Right atrium auricular region (tissue), 2 donors: ENCODE data around the gene STX18. TPM values are rescaled to one million over a fixed set of nuclear protein-coding genes. Genes with fewer than 3 reads are reported as not detected.

ENCODE experiments used
- DNase-seq: peaks from one replicate; pipeline ENCODE4 v3.0.0-alpha.2; 2019; ENCODE audit warnings: low spot score
- H3K27ac ChIP-seq, 2 donors: fragments of 200-600 bp; sonication (generic); 1 replicate in 1 of 2; 2 replicates in 1 of 2; pipeline ENCODE4 v1.5.1; 2016 to 2019
- H3K27me3 ChIP-seq, 2 donors: fragments of 200-600 bp; sonication (generic); one replicate each; pipeline versions ENCODE4 v1.5.1 to v1.6.0; 2017 to 2019
- H3K36me3 ChIP-seq: fragments of 200-600 bp; sonication (generic); one replicate; pipeline ENCODE4 v1.5.1; 2016
- H3K4me1 ChIP-seq, 2 donors: fragments of 200-600 bp; sonication (generic); one replicate each; pipeline versions ENCODE4 v1.5.1 to v1.6.0; 2017 to 2019
- H3K4me3 ChIP-seq, 2 donors: fragments of 200-600 bp; sonication (generic); 1 replicate in 1 of 2; 2 replicates in 1 of 2; pipeline ENCODE4 v1.5.1; 2017 to 2019; ENCODE audit warnings: mild to moderate bottlenecking in 1 of 2, moderate library complexity in 1 of 2
- H3K9me3 ChIP-seq, 2 donors: fragments of 200-600 bp; sonication (generic); one replicate each; pipeline ENCODE4 v1.5.1; 2019
- CTCF ChIP-seq, 2 donors: fragments of 200-600 bp; sonication (generic); IDR thresholded peaks; one replicate each; pipeline ENCODE4 v1.5.1; 2019; ENCODE audit warnings: antibody characterized with exemption in 2 of 2
- total RNA-seq, 2 donors: library from RNA; depleted of rRNA; stranded (reverse); fragments of >200 nt; gene quantifications; one replicate each; pipeline ENCODE4 v1.1.0, GENCODE V29; 2016

Gene STX18
- total RNA-seq, 2 donors from 2014 or later = 8.8 to 10.8 TPM

- H3K9me3 ChIP-seq = no peaks in the 10 kb centered on the region
- no peaks in the 10 kb centered on the region for H3K36me3 ChIP-seq
- H3K27ac ChIP-seq = no peak overlapping the region
- TF ChIP-seq CTCF (IDR thresholded peaks at IDR 0.05) = no peak
- H3K4me3 ChIP-seq = no peak overlapping the region
- no peak for DNase-seq
- no peaks in the 10 kb centered on the region for H3K27me3 ChIP-seq
- no peaks in the 10 kb centered on the region for H3K4me1 ChIP-seq
Observed at GRCh38 chr4:4398430-4398829, 143.4 kb downstream of the STX18 start.

GRCh38 chr4:4397441-4397819 is 144.4 kb downstream of the STX18 start:
- H3K27me3 ChIP-seq = no peaks in the 10 kb centered on the region

GRCh38 chr4:4396628-4397440 is 145.0 kb downstream of the STX18 start:
- no peak for TF ChIP-seq CTCF (IDR thresholded peaks at IDR 0.05)
- Histone ChIP-seq H3K4me3 (no peak overlapping the region), H3K27ac (no peak overlapping the region), H3K9me3 (no peaks in the 10 kb centered on the region), H3K4me1 (no peaks in the 10 kb centered on the region), H3K36me3 (no peaks in the 10 kb centered on the region), H3K27me3 (no peaks in the 10 kb centered on the region)
- DNase-seq = no peak

More at GRCh38 chr4:4397441-4397819, 144.4 kb downstream of the STX18 start:
- no peak for DNase-seq
- Histone ChIP-seq H3K36me3 (no peaks in the 10 kb centered on the region), H3K4me1 (no peaks in the 10 kb centered on the region), H3K27ac (no peak overlapping the region), H3K4me3 (no peak overlapping the region), H3K9me3 (no peaks in the 10 kb centered on the region)
- TF ChIP-seq CTCF (IDR thresholded peaks at IDR 0.05) = no peak

GRCh38 chr4:4395849-4396627 is 145.8 kb downstream of the STX18 start:
- DNase-seq = no peak
- Histone ChIP-seq H3K4me1 (no peaks in the 10 kb centered on the region), H3K27me3 (no peaks in the 10 kb centered on the region), H3K36me3 (no peaks in the 10 kb centered on the region), H3K4me3 (no peak overlapping the region), H3K27ac (no peak overlapping the region), H3K9me3 (no peaks in the 10 kb centered on the region)
- TF ChIP-seq CTCF (IDR thresholded peaks at IDR 0.05) = no peak

GRCh38 chr4:4395371-4395770 is 146.5 kb downstream of the STX18 start:
- no peak overlapping the region for H3K4me3 ChIP-seq
- TF ChIP-seq CTCF (IDR thresholded peaks at IDR 0.05) = no peak
- H3K27me3 ChIP-seq = no peaks in the 10 kb centered on the region
- H3K4me1 ChIP-seq = no peaks in the 10 kb centered on the region
- no peak for DNase-seq
- no peaks in the 10 kb centered on the region for H3K36me3 ChIP-seq
- H3K9me3 ChIP-seq = no peaks in the 10 kb centered on the region
- no peak overlapping the region for H3K27ac ChIP-seq
